ENCODE data around the gene PSME1.
"Not testable (repeated sequence)": the region's sequence is repeated elsewhere in the genome, so short reads cannot be mapped to it uniquely, and the experiment has no call there.

Gene PSME1

GRCh38 chr14:24098229-24098926 lies 37.6 kb upstream of the PSME1 start:
- Mint-ChIP-seq H3K9me3 (no peaks in the 10 kb centered on the region), H3K4me1 (ENCODE audit: low read depth) (peaks cover 49% of the 10 kb centered on the region), H3K4me3 (no peak overlapping the region), H3K27ac (no peak overlapping the region), H3K36me3 (ENCODE audit: low read depth) (peaks cover 86% of the 10 kb centered on the region), H3K27me3 (no peaks in the 10 kb centered on the region)
- intact Hi-C loops (cut with micrococcal nuclease), result no loop called here

GRCh38 chr14:24098927-24099813 lies 36.8 kb upstream of the PSME1 start:
- Mint-ChIP-seq H3K36me3 (ENCODE audit: low read depth) (peaks cover 94% of the 10 kb centered on the region), H3K9me3 (no peaks in the 10 kb centered on the region), H3K4me1 (ENCODE audit: low read depth) (peaks cover 44% of the 10 kb centered on the region), H3K4me3 (no peak overlapping the region), H3K27me3 (no peaks in the 10 kb centered on the region), H3K27ac (no peak overlapping the region)
- intact Hi-C loops (cut with micrococcal nuclease), result no loop called here

GRCh38 chr14:24100197-24100981 lies 35.6 kb upstream of the PSME1 start:
- H3K9me3 Mint-ChIP-seq, result no peaks in the 10 kb centered on the region
- peaks cover 47% of the 10 kb centered on the region for H3K4me1 Mint-ChIP-seq (ENCODE audit: low read depth)
- no peaks in the 10 kb centered on the region for H3K27me3 Mint-ChIP-seq
- H3K27ac Mint-ChIP-seq, result no peak overlapping the region
- intact Hi-C loops (cut with micrococcal nuclease), result no loop called here
- peaks cover 94% of the 10 kb centered on the region for H3K36me3 Mint-ChIP-seq (ENCODE audit: low read depth)
- no peak overlapping the region for H3K4me3 Mint-ChIP-seq

DNA sequence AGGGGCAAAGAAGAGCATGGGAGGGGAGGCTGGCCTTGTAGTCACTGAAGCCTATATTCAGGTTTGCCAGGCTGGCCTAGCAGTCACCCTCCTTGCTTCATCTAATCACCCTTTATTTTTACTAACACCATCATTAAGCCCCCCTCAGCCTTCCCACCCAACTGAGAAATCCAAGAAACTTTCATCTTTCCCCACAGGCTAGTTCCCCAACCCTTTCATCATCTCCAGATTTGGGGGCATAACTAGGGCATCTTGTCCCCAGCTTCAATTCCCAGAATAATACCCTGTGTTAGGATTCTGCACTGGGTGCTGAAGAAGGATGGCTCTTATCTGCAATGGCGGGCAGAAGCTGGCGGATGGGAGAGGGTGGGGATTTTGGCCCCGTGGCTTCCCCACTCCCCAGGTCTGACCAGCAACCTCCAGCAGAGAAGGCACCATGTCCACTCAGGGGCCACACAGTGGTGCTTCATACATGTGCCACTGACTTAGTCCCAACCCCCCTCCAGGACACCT lies 35.0 kb upstream of the PSME1 start:
- no peak overlapping the region for H3K4me3 Mint-ChIP-seq
- peaks cover 48% of the 10 kb centered on the region for H3K4me1 Mint-ChIP-seq (ENCODE audit: low read depth)
- peaks cover 89% of the 10 kb centered on the region for H3K36me3 Mint-ChIP-seq (ENCODE audit: low read depth)
- H3K9me3 Mint-ChIP-seq, result no peaks in the 10 kb centered on the region
- intact Hi-C loops (cut with micrococcal nuclease), result no loop called here
- H3K27ac Mint-ChIP-seq, result no peak overlapping the region
- H3K27me3 Mint-ChIP-seq, result no peaks in the 10 kb centered on the region

DNA sequence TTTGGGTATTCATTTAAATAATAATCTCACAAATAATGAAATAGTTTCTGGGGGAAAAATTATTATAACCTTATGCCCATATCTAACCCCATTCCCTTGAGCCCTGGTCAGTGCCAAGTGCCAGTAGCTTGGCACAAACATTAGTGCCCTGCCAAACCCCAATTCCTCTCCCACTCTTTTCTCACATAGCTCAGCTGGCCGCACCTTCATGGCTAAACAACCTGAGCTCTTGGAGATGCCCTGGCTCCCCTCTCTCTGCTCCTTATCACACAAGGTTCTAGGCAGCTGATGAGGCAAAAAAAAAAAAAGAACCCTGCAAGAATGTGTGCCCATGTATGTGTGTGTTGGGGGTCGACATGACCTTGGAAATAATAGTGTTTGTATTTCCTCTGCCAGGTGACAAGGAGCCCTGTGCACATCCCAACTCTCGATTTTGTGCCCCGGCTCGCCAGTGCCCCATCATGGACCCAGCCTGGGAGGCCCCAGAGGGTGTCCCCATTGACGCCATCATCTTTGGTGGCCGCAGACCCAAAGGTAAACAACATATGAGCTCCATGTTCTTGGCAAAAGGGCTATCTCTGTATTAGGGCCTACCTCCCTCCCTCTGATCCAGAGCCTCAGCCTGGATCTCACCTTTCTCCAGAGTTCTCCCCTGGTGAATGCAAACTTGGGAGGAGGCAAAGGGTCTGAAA lies 33.5 kb upstream of the PSME1 start:
- intact Hi-C loops (cut with micrococcal nuclease), result no loop called here
- peaks cover 76% of the 10 kb centered on the region for H3K36me3 Mint-ChIP-seq (ENCODE audit: low read depth)
- no peak overlapping the region for H3K27ac Mint-ChIP-seq
- H3K27me3 Mint-ChIP-seq, result no peaks in the 10 kb centered on the region
- peaks cover 46% of the 10 kb centered on the region for H3K4me1 Mint-ChIP-seq (ENCODE audit: low read depth)
- H3K4me3 Mint-ChIP-seq, result no peak overlapping the region
- no peaks in the 10 kb centered on the region for H3K9me3 Mint-ChIP-seq

DNA sequence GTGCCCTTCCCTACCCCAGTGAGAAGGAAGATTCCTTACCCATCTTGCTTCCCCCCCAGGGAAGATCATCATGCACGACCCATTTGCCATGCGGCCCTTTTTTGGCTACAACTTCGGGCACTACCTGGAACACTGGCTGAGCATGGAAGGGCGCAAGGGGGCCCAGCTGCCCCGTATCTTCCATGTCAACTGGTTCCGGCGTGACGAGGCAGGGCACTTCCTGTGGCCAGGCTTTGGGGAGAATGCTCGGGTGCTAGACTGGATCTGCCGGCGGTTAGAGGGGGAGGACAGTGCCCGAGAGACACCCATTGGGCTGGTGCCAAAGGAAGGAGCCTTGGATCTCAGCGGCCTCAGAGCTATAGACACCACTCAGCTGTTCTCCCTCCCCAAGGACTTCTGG lies 32.5 kb upstream of the PSME1 start:
- Mint-ChIP-seq H3K4me3 (no peak overlapping the region), H3K4me1 (ENCODE audit: low read depth) (peaks cover 42% of the 10 kb centered on the region), H3K27me3 (no peaks in the 10 kb centered on the region), H3K36me3 (ENCODE audit: low read depth) (peaks cover 66% of the 10 kb centered on the region), H3K9me3 (no peaks in the 10 kb centered on the region), H3K27ac (no peak overlapping the region)
- intact Hi-C loops (cut with micrococcal nuclease), result no loop called here

DNA sequence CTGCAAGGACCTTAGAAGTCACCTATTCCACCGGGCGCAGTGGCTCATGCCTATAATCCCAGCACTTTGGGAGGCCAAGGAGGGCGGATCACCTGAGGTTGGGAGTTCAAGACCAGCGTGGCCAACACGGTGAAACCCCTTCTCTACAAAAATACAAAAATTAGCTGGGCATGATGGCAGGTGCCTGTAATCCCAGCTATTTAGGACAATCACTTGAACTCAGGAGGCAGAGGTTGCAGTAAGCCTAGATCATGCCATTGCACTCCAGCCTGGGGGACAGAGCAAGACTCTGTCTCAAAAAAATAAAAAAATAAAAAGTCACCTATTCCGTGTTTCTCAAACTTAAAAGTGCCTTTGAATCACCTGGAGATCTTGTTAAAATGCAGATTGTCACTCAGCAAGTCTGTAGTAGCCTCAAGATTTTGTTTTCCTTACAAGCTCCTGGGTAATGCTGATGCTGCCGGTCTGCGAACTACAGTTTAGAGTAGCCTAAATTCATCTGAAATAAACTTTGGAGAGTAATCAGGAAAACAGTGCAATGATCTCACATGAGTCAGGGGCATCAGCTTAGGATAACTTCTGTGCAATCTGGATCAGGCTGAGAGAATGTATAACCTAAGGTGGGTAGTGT lies 30.3 kb upstream of the PSME1 start:
- Mint-ChIP-seq H3K36me3 (ENCODE audit: low read depth) (peaks cover 44% of the 10 kb centered on the region), H3K27ac (peak overlapping the region; percentile 56), H3K4me1 (ENCODE audit: low read depth) (peaks cover 30% of the 10 kb centered on the region)
- H3K27me3 Mint-ChIP-seq, H3K4me3 Mint-ChIP-seq, H3K9me3 Mint-ChIP-seq: not testable (repeated sequence)
- intact Hi-C loops (cut with micrococcal nuclease), result loop anchor here (5.0 kb wide), 1 partner anchor 93 kb away; no protein-coding TSS in a partner anchor

DNA sequence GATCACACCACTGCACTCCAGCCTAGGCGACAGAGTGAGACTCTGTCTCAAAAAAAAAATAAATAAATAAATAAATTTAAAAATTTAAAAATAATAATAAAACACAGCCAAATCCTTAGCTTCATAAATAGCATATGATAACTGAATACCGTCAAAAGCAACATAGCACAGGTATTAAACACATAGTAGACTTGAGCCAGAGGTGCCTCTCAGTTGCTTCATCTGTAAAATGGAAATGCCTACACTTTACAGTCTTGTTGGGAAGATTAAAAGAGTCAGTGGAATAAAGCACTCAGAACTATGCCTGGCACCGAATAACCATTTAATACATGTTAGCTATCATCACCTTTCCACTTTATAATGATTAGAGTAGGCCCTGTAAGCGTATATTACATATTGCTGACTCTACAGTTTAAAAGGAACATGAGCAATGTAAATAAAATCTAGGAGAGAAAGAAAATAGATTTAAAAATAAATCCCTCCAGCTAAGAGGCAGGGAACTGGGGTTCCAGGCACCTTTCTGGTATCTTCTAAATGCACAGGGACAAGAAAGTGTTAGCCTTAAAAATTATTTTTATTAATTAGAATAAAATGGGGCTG lies 29.2 kb upstream of the PSME1 start:
- intact Hi-C loops (cut with micrococcal nuclease), result loop anchor here (5.0 kb wide), 1 partner anchor 94 kb away; no protein-coding TSS in a partner anchor
- Mint-ChIP-seq H3K36me3 (ENCODE audit: low read depth) (peaks cover 34% of the 10 kb centered on the region), H3K9me3 (no peaks in the 10 kb centered on the region), H3K4me1 (ENCODE audit: low read depth) (peaks cover 35% of the 10 kb centered on the region), H3K27me3 (no peaks in the 10 kb centered on the region), H3K4me3 (no peak overlapping the region), H3K27ac (peak overlapping the region; percentile 56)

DNA sequence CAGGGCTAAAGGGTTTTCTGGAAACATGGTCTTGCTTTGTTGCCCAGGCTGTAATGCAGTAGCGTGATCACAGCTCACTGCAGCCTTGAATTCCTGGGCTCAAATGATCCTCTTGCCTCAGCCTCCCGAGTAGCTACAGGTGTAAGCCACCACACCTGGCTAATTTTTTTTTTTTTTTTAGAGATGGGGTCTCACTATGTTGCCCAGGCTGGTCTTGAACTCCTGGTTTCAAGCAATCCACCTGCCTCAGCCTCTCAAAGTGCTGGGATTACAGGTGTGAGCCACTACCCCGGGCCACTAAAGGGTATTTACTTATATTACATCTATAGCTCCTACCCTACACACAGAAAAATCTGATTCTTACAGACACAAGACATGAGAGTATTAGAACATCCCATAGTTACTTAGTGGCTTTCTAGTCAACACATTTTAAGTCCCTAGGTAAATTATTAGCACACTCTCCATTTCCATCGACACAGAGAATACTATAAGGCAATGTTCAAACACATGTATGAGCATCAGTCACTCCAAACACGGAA lies 27.6 kb upstream of the PSME1 start:
- Mint-ChIP-seq H3K4me3 (no peak overlapping the region), H3K27me3 (no peaks in the 10 kb centered on the region), H3K27ac (peak overlapping the region; percentile 55), H3K4me1 (ENCODE audit: low read depth) (peaks cover 35% of the 10 kb centered on the region), H3K36me3 (ENCODE audit: low read depth) (peaks cover 20% of the 10 kb centered on the region), H3K9me3 (no peaks in the 10 kb centered on the region)
- intact Hi-C loops (cut with micrococcal nuclease), result loop anchor here (2.0 to 5.0 kb wide), 3 partner anchors 50 to 96 kb away; no protein-coding TSS in a partner anchor

- no peak overlapping the region for H3K27ac Mint-ChIP-seq
- no peak overlapping the region for H3K4me3 Mint-ChIP-seq
- intact Hi-C loops (cut with micrococcal nuclease), result loop anchor here (10.0 kb wide), 1 partner anchor 105 kb away; the partner anchor contains the start of genes CHMP4A and MDP1
Observed at GRCh38 chr14:24110060-24110459, 25.9 kb upstream of the PSME1 start.

GRCh38 chr14:24110523-24110922 lies 25.5 kb upstream of the PSME1 start:
- H3K4me1 Mint-ChIP-seq (ENCODE audit: low read depth), result peaks cover 39% of the 10 kb centered on the region
- peaks cover 21% of the 10 kb centered on the region for H3K36me3 Mint-ChIP-seq (ENCODE audit: low read depth)
- intact Hi-C loops (cut with micrococcal nuclease), result loop anchor here (10.0 kb wide), 1 partner anchor 104 kb away; the partner anchor contains the start of genes CHMP4A and MDP1
- H3K27ac Mint-ChIP-seq, result no peak overlapping the region
- no peaks in the 10 kb centered on the region for H3K9me3 Mint-ChIP-seq
- H3K27me3 Mint-ChIP-seq, result no peaks in the 10 kb centered on the region
- no peak overlapping the region for H3K4me3 Mint-ChIP-seq

More at GRCh38 chr14:24110060-24110459, 25.9 kb upstream of the PSME1 start:
- no peaks in the 10 kb centered on the region for H3K27me3 Mint-ChIP-seq
- H3K4me1 Mint-ChIP-seq (ENCODE audit: low read depth), result peaks cover 39% of the 10 kb centered on the region
- peaks cover 19% of the 10 kb centered on the region for H3K36me3 Mint-ChIP-seq (ENCODE audit: low read depth)
- H3K9me3 Mint-ChIP-seq, result no peaks in the 10 kb centered on the region

GRCh38 chr14:24113379-24113800 lies 22.6 kb upstream of the PSME1 start:
- Mint-ChIP-seq H3K27me3 (no peaks in the 10 kb centered on the region), H3K27ac (peak overlapping the region; percentile 100), H3K4me1 (ENCODE audit: low read depth) (peaks cover 47% of the 10 kb centered on the region), H3K36me3 (ENCODE audit: low read depth) (peaks cover 45% of the 10 kb centered on the region), H3K4me3 (peak overlapping the region; percentile 88), H3K9me3 (no peaks in the 10 kb centered on the region)
- intact Hi-C loops (cut with micrococcal nuclease), result loop anchor here (10.0 kb wide), 1 partner anchor 101 kb away; the partner anchor contains the start of genes CHMP4A and MDP1
